H1 (cell line): ENCODE data around the gene FOXF1.

ENCODE experiments used
- CBX8 ChIP-seq: fragments of 300-800, 300-1000 bp; sonication (generic); IDR thresholded peaks from 2 replicates; pipeline ENCODE4 v1.7.1; 2016; ENCODE audit warnings: low read depth, low read length, borderline replicate concordance
- CTCF ChIP-seq, 3 experiments: IDR thresholded peaks; 1 replicate in 2 of 3; 2 replicates in 1 of 3; pipeline versions ENCODE4 v1.5.1 to v1.6.1; 2011; ENCODE audit warnings: low read length in 3 of 3, mild to moderate bottlenecking in 3 of 3, inconsistent platforms in 2 of 3, low read depth in 1 of 3, moderate library complexity in 1 of 3; ENCODE audit not compliant: insufficient read depth in 1 of 3; ENCODE audit errors: control extremely low read depth in 1 of 3
- EZH2 ChIP-seq: fragments of 200-600 bp; sonication (generic); IDR thresholded peaks from 2 replicates; pipeline ENCODE4 v1.7.1; 2012; ENCODE audit warnings: low read depth, mild to moderate bottlenecking, moderate library complexity, low read length, inconsistent platforms; ENCODE audit not compliant: severe bottlenecking
- JUND ChIP-seq: IDR thresholded peaks from 2 replicates; pipeline ENCODE4 v1.6.1; 2011; ENCODE audit warnings: mild to moderate bottlenecking, improper control_type of control experiment, low read length
- MAFK ChIP-seq: IDR thresholded peaks from 2 replicates; pipeline ENCODE4 v1.6.1; 2012; ENCODE audit warnings: low read depth, mild to moderate bottlenecking, improper control_type of control experiment, low read length
- POLR2A ChIP-seq, 2 experiments: IDR thresholded peaks; 1 replicate in 1 of 2; 2 replicates in 1 of 2; pipeline ENCODE4 v1.6.1; 2011; ENCODE audit warnings: low read depth in 2 of 2, low read length in 2 of 2, mild to moderate bottlenecking in 2 of 2; ENCODE audit errors: control extremely low read depth in 1 of 2
- RXRA ChIP-seq: IDR thresholded peaks from 2 replicates; pipeline ENCODE4 v1.6.1; 2011; ENCODE audit warnings: low read depth, mild to moderate bottlenecking, low read length, moderate library complexity; ENCODE audit not compliant: insufficient read depth
- SIRT6 ChIP-seq: IDR thresholded peaks from one replicate; pipeline ENCODE4 v1.7.1; 2012; ENCODE audit warnings: low read length, inconsistent platforms
- SIX5 ChIP-seq: IDR thresholded peaks from 2 replicates; pipeline ENCODE4 v1.6.1; 2011; ENCODE audit warnings: mild to moderate bottlenecking, low read depth, low read length
- YY1 ChIP-seq: IDR thresholded peaks from 2 replicates; pipeline ENCODE4 v1.6.1; 2011; ENCODE audit warnings: low read depth, mild to moderate bottlenecking, low read length

DNA sequence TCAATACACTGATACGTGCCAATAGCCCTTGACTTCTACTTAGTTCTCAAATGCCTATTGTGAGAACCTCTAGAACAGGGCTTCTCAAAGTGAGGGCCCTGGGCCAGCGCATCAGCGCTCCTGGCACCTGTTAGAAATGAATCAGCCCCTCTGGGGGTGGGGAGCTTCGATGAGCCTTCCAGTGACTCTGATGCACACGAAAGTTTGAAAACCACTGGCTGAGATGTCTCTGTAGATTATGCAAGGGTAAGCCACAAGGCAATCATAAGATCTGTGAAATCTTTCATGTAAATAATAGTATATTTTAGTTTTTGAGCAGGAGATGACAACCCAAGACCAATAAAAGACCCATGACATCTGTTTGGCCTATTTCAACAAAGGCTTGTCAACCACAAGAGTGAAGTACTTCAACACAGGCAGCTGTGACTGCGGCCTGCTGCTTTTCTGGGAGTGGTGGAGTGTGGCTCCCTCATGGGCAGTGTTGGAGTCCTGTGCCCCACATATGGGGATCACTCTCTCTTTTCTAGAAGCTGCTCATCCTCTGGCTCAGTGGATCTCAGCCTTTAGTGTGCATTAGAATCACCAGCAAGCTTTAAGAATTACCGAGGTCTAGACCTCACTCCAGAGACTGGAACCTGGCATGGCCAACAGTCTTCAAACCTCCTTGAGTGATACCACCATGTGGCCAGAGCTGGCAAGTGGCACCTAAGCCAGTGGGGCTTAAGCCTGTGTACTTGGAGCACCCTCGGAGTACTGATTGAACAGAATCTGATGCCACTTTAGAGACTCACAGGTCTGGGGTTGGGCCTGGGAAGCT lies 39.0 kb downstream of the FOXF1 start:
- no peak for TF ChIP-seq CTCF (IDR thresholded peaks at IDR 0.05; ENCODE audit: control extremely low read depth in 1 of 3, insufficient read depth in 1 of 3, low read depth in 1 of 3, low read length in 3 of 3)
- TF ChIP-seq YY1: no peak
- no peak for TF ChIP-seq CBX8
- TF ChIP-seq JUND: no peak
- TF ChIP-seq SIRT6: no peak
- no peak for TF ChIP-seq POLR2A (IDR thresholded peaks at IDR 0.05; ENCODE audit: control extremely low read depth in 1 of 2, low read depth in 2 of 2, low read length in 2 of 2)
- no peak for TF ChIP-seq RXRA
- no peak for TF ChIP-seq MAFK
- no peak for TF ChIP-seq EZH2
- TF ChIP-seq SIX5: no peak
